Ascending aorta (tissue), 2 donors: Measurements from ENCODE around the gene STX1A. TPM values are rescaled to one million over a fixed set of nuclear protein-coding genes. Genes with fewer than 3 reads are reported as not detected.
A peak's percentile ranks its signal among the peaks of the same experiment; 100 is the strongest.

ENCODE experiments used
- DNase-seq, 2 donors: peaks; one replicate each; pipeline ENCODE4 v3.0.0-alpha.2; 2019; ENCODE audit warnings: low spot score in 2 of 2
- H3K27ac ChIP-seq, 2 donors: fragments of 200-600 bp; sonication (generic); one replicate each; pipeline ENCODE4 v1.5.1; 2016 to 2017; ENCODE audit warnings: mild to moderate bottlenecking in 1 of 2
- H3K27me3 ChIP-seq: fragments of 200-600 bp; sonication (generic); one replicate; pipeline ENCODE4 v1.5.1; 2017
- H3K36me3 ChIP-seq, 2 donors: fragments of 200-600 bp; sonication (generic); one replicate each; pipeline ENCODE4 v1.5.1; 2016
- H3K4me1 ChIP-seq, 2 donors: fragments of 200-600 bp; sonication (generic); one replicate each; pipeline ENCODE4 v1.5.1; 2016 to 2017; ENCODE audit warnings: mild to moderate bottlenecking in 1 of 2
- H3K4me3 ChIP-seq, 2 donors: fragments of 200-600 bp; sonication (generic); one replicate each; pipeline ENCODE4 v1.5.1; 2016 to 2017; ENCODE audit warnings: mild to moderate bottlenecking in 1 of 2
- H3K9me3 ChIP-seq, 2 donors: fragments of 200-600 bp; sonication (generic); one replicate each; pipeline ENCODE4 v1.5.1; 2016
- CTCF ChIP-seq, 3 experiments: fragments of 200-600 bp in 2 of 3; fragments of 450-650 bp in 1 of 3; sonication (generic) in 2 of 3; IDR thresholded peaks; one replicate each; pipeline ENCODE4 v1.5.1; 2016 to 2019; ENCODE audit warnings: antibody characterized with exemption in 3 of 3, mild to moderate bottlenecking in 1 of 3, moderate library complexity in 1 of 3
- intact Hi-C: fragments of 100-400 bp; cut with DNase I; formaldehyde crosslinking; loops from one replicate; pipeline ENCODE4 v1.15.1; 2023
- total RNA-seq: library from RNA; depleted of rRNA; stranded (reverse); fragments of >200 nt; gene quantifications from one replicate; pipeline ENCODE4 v1.1.0, GENCODE V29; 2016

The STX1A gene
- total RNA-seq: 13.1 TPM

GRCh38 chr7:73718905-73719805 lies at the start of gene STX1A:
Gene STX1A (minus strand): TSS chr7:73719669. CDS start chr7:73719631, 38 bp downstream.
- H3K4me1 ChIP-seq: peaks cover 20 to 43% of the 10 kb centered on the region in 2 donors
- H3K27me3 ChIP-seq: no peaks in the 10 kb centered on the region
- H3K9me3 ChIP-seq: no peaks in the 10 kb centered on the region
- H3K27ac ChIP-seq: peak within 1 kb of the TSS in 1 of 2 donors; percentile 72
- intact Hi-C loops: loop anchor here (2.0 kb wide), 1 partner anchor 36 kb away; the partner anchor contains the start of genes BUD23 and DNAJC30
- DNase-seq: peak in 1 of 2 donors; percentile 81
- no peaks in the 10 kb centered on the region for H3K36me3 ChIP-seq
- H3K4me3 ChIP-seq: peak within 1 kb of the TSS; percentile 93 to 97
- TF ChIP-seq CTCF (IDR thresholded peaks at IDR 0.05): no peak

GRCh38 chr7:73768641-73769480 lies 49.4 kb upstream of the STX1A start:
- intact Hi-C loops: no loop called here
- peaks cover 13% of the 10 kb centered on the region for H3K27me3 ChIP-seq
- no peak for TF ChIP-seq CTCF (IDR thresholded peaks at IDR 0.05)

GRCh38 chr7:73766556-73767229 lies 47.2 kb upstream of the STX1A start:
- H3K4me3 ChIP-seq: no peak overlapping the region
- no peaks in the 10 kb centered on the region for H3K36me3 ChIP-seq
- peaks cover 0 to 7% of the 10 kb centered on the region in 2 donors for H3K4me1 ChIP-seq
- TF ChIP-seq CTCF (IDR thresholded peaks at IDR 0.05): no peak
- no peaks in the 10 kb centered on the region for H3K9me3 ChIP-seq
- H3K27ac ChIP-seq: no peak overlapping the region
- intact Hi-C loops: no loop called here
- DNase-seq: no peak
- H3K27me3 ChIP-seq: peaks cover 13% of the 10 kb centered on the region

More at GRCh38 chr7:73768641-73769480, 49.4 kb upstream of the STX1A start:
- Histone ChIP-seq H3K27ac (no peak overlapping the region), H3K4me1 (peaks cover 0 to 7% of the 10 kb centered on the region in 2 donors), H3K4me3 (peak overlapping the region in 1 of 2 donors; percentile 55), H3K36me3 (no peaks in the 10 kb centered on the region), H3K9me3 (no peaks in the 10 kb centered on the region)
- no peak for DNase-seq

- no peak for TF ChIP-seq CTCF (IDR thresholded peaks at IDR 0.05)
- H3K4me3 ChIP-seq: no peak overlapping the region
- no peaks in the 10 kb centered on the region for H3K4me1 ChIP-seq
- no peak for DNase-seq
- intact Hi-C loops: no loop called here
- H3K36me3 ChIP-seq: no peaks in the 10 kb centered on the region
- H3K27ac ChIP-seq: no peak overlapping the region
- H3K27me3 ChIP-seq: no peaks in the 10 kb centered on the region
- no peaks in the 10 kb centered on the region for H3K9me3 ChIP-seq
Observed at GRCh38 chr7:73762659-73762999, 43.2 kb upstream of the STX1A start.

GRCh38 chr7:73761854-73762658 lies 42.6 kb upstream of the STX1A start:
- intact Hi-C loops: no loop called here
- Histone ChIP-seq H3K4me1 (no peaks in the 10 kb centered on the region), H3K4me3 (no peak overlapping the region), H3K36me3 (no peaks in the 10 kb centered on the region), H3K27ac (no peak overlapping the region), H3K27me3 (no peaks in the 10 kb centered on the region), H3K9me3 (no peaks in the 10 kb centered on the region)
- no peak for DNase-seq
- no peak for TF ChIP-seq CTCF (IDR thresholded peaks at IDR 0.05)
